ENCODE measurements around the gene MERTK. TPM values are rescaled to one million over a fixed set of nuclear protein-coding genes. Genes with fewer than 3 reads are reported as not detected.
A peak's percentile ranks its signal among the peaks of the same experiment; 100 is the strongest.

MERTK gene
- total and polyA plus RNA-seq, 2 of the 13 experiments (the other 11 are each of a cell fraction or from before 2014, with no cell fraction given): 37.3 to 44.7 TPM

DNA sequence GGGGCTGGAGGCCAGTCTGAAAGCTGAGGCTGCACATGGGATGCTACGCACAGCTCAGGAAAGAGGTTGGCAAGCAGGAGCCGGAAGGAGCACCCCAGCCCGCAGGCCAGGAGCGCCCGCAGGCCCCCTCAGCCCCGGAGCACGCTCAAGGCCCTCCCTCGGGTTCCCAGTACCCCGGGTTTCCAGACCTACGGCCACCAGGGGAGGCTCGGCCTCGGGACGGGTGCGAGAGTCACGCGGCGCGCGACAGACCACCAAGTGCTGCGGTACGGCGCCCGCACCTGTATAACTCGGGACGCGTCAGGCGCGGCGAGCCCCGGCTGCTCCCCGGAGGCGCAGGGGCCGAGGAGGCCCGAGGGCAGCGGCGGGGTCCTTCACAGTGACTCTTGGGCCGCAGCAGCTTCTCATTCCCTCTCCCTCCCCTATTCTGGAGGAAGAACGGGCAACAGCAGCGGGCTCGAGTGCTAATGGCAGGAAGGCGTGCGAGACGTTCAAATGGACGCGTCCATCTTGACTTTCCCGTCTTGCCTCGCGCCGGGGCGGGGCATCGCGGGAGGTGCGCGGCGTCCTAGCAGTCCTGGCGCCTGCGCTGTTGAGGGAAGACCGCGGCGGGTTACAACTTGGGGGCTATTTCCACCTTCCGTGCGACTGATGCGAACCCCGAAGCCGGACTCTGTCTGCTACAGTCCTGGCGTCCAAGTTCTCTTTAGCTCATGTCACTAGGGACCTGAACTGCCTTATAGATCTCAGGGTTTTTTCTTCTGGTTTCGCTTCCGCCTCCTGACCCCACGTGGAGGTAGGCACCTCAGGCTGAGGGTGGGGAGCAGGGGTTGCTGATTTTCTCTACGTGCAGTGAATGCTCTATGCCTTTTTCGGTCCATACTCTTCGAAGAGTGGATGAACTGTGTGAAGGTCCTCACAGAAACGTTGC, 14.5 kb upstream of the MERTK start, which contains the start of gene ANAPC1 (continued):
- TF ChIP-seq MEIS2 (CRISPR knock-in tag; IDR thresholded peaks at IDR 0.05): peak; percentile 96
- TF ChIP-seq, protein P1, sequence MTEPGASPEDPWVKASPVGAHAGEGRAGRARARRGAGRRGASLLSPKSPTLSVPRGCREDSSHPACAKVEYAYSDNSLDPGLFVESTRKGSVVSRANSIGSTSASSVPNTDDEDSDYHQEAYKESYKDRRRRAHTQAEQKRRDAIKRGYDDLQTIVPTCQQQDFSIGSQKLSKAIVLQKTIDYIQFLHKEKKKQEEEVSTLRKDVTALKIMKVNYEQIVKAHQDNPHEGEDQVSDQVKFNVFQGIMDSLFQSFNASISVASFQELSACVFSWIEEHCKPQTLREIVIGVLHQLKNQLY (CRISPR knock-in tag; IDR thresholded peaks at IDR 0.05): peak; percentile 7; the same call in 1 of the 2 replicates
- TF ChIP-seq CENPX (CRISPR knock-in tag; IDR thresholded peaks at IDR 0.05): no peak
- TF ChIP-seq XRCC5 (optimal IDR thresholded peaks at IDR 0.05; ENCODE audit: low read length): peak; percentile 46
- TF ChIP-seq, protein P2, sequence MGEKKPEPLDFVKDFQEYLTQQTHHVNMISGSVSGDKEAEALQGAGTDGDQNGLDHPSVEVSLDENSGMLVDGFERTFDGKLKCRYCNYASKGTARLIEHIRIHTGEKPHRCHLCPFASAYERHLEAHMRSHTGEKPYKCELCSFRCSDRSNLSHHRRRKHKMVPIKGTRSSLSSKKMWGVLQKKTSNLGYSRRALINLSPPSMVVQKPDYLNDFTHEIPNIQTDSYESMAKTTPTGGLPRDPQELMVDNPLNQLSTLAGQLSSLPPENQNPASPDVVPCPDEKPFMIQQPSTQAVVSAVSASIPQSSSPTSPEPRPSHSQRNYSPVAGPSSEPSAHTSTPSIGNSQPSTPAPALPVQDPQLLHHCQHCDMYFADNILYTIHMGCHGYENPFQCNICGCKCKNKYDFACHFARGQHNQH (CRISPR knock-in tag; IDR thresholded peaks at IDR 0.05): no peak; the same call in none of the 2 replicates
- TF ChIP-seq TAF1 (CRISPR knock-in tag; IDR thresholded peaks at IDR 0.05): peak; percentile 100
- peak; percentile 95; the same call in 1 of the 2 replicates for TF ChIP-seq ZNF670 (CRISPR knock-in tag; IDR thresholded peaks at IDR 0.05; ENCODE audit: borderline replicate concordance)
- TF ChIP-seq KAT2B (IDR thresholded peaks at IDR 0.05; ENCODE audit: borderline replicate concordance, low read depth, low read length): no peak
- peak; percentile 98 for TF ChIP-seq ZSCAN31 (CRISPR knock-in tag; IDR thresholded peaks at IDR 0.05; ENCODE audit: low read depth)
- TF ChIP-seq HNRNPL (IDR thresholded peaks at IDR 0.05; ENCODE audit: low read depth, low read length): no peak
- no peak for TF ChIP-seq ZFP36L1 (CRISPR knock-in tag; IDR thresholded peaks at IDR 0.05)
- TF ChIP-seq, protein P3, sequence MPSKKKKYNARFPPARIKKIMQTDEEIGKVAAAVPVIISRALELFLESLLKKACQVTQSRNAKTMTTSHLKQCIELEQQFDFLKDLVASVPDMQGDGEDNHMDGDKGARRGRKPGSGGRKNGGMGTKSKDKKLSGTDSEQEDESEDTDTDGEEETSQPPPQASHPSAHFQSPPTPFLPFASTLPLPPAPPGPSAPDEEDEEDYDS (CRISPR knock-in tag; IDR thresholded peaks at IDR 0.05): peak; percentile 94
- peak; percentile 86; the same call in 1 of the 2 replicates for TF ChIP-seq KLF6 (CRISPR knock-in tag; IDR thresholded peaks at IDR 0.05)
- 0 out of 2 replicates have a peak, but pooled peaks have one; percentile 29 for TF ChIP-seq SNAI1 (CRISPR knock-in tag; IDR thresholded peaks at IDR 0.05; ENCODE audit: borderline replicate concordance)
- TF ChIP-seq, protein P4, sequence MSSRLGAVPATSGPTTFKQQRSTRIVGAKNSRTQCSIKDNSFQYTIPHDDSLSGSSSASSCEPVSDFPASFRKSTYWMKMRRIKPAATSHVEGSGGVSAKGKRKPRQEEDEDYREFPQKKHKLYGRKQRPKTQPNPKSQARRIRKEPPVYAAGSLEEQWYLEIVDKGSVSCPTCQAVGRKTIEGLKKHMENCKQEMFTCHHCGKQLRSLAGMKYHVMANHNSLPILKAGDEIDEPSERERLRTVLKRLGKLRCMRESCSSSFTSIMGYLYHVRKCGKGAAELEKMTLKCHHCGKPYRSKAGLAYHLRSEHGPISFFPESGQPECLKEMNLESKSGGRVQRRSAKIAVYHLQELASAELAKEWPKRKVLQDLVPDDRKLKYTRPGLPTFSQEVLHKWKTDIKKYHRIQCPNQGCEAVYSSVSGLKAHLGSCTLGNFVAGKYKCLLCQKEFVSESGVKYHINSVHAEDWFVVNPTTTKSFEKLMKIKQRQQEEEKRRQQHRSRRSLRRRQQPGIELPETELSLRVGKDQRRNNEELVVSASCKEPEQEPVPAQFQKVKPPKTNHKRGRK (CRISPR knock-in tag; IDR thresholded peaks at IDR 0.05): 0 out of 2 replicates have a peak, but pooled peaks have one; percentile 69
- peak; percentile 91; the same call in 1 of the 2 replicates for TF ChIP-seq ZFP82 (CRISPR knock-in tag; IDR thresholded peaks at IDR 0.05; ENCODE audit: borderline replicate concordance)
- TF ChIP-seq MIER2 (CRISPR knock-in tag; IDR thresholded peaks at IDR 0.05): no peak
- no peak for TF ChIP-seq SIX4 (CRISPR knock-in tag; IDR thresholded peaks at IDR 0.05)
- TF ChIP-seq ZNF879 (CRISPR knock-in tag; IDR thresholded peaks at IDR 0.05): peak; percentile 91; the same call in 1 of the 2 replicates
- TF ChIP-seq ZNF543 (CRISPR knock-in tag; IDR thresholded peaks at IDR 0.05): peak; percentile 75; the same call in 1 of the 2 replicates
- TF ChIP-seq NFKB2 (CRISPR knock-in tag; IDR thresholded peaks at IDR 0.05; ENCODE audit: borderline replicate concordance): peak; percentile 94; the same call in 1 of the 2 replicates
- peak; percentile 94; the same call in 1 of the 2 replicates for TF ChIP-seq CAMTA2 (CRISPR knock-in tag; IDR thresholded peaks at IDR 0.05; ENCODE audit: borderline replicate concordance)
- TF ChIP-seq, protein P5, sequence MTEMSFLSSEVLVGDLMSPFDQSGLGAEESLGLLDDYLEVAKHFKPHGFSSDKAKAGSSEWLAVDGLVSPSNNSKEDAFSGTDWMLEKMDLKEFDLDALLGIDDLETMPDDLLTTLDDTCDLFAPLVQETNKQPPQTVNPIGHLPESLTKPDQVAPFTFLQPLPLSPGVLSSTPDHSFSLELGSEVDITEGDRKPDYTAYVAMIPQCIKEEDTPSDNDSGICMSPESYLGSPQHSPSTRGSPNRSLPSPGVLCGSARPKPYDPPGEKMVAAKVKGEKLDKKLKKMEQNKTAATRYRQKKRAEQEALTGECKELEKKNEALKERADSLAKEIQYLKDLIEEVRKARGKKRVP (CRISPR knock-in tag; IDR thresholded peaks at IDR 0.05): peak in 1 of 2 experiments; percentile 6; a peak in 1 of 4 replicates
- TF ChIP-seq, protein P6, sequence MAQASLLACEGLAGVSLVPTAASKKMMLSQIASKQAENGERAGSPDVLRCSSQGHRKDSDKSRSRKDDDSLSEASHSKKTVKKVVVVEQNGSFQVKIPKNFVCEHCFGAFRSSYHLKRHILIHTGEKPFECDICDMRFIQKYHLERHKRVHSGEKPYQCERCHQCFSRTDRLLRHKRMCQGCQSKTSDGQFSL (CRISPR knock-in tag; IDR thresholded peaks at IDR 0.05): 0 out of 2 replicates have a peak, but pooled peaks have one; percentile 17
